ENCODE results near the gene KRR1.
A peak's percentile ranks its signal among the peaks of the same experiment; 100 is the strongest.

KRR1 gene

DNA sequence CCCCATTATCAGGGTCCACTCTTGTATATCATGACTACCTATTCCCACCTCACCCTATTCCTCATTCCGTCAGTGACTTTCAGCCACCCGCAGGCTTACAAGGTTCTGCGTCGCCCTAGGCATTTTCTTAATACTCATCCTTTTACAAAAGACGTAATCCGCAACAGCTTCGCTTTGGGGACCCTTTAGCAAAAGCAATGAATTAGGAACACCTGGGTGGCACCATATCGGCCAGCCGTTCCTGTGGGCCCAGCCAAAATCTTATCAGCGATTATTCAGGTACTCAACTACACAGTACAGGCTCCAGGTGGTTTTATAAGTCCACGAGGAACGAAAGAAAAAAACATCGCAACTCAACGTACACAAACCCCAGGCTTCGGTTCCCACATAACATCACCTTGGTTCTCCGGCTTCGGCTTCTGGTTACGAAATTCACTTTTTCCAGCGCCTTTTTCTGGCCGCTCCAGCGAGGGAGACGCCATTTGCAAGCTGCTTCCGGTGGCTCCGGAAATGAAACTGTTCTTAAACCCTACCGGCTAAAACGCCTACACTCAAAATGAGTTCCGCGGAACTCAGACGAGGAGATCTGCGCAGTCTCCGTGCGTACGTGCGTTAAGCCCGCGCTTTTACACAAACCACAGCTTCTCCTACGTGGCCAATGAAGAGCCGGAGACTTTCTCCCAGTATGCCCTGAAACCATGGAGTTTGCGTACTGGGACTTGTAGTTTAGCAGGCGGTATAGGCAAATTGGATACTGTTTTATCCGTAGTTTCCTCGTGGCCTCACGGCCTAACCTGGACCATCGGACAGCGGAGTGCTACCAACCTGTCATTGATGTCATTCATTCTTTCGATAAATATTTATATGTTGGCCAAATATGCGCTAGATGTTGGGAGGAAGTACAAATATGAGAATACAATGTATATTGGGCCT is at the start of gene KRR1:
Gene KRR1 (minus strand): TSS at position 494 of the 933 bp plus-strand sequence. CDS start 12 bp downstream, at position 482.
- Histone ChIP-seq H2AFZ (ENCODE audit: low read depth, low read length, severe bottlenecking) (peak within 1 kb of the TSS; percentile 98), H3K9me3 (ENCODE audit: insufficient read depth, low read length) (no peaks in the 10 kb centered on the region), H3F3A (ENCODE audit: insufficient read depth) (peaks cover 19% of the 10 kb centered on the region; the same call in 1 of the 2 replicates), H3K9ac (ENCODE audit: low read length) (peak within 1 kb of the TSS; percentile 86), H3K79me2 (ENCODE audit: insufficient read depth, low read length) (peaks cover 50% of the 10 kb centered on the region), H3K9me2 (replicated peaks; ENCODE audit: insufficient read depth, low read length) (no peaks in the 10 kb centered on the region), H3K4me2 (ENCODE audit: low read depth, low read length, poor library complexity, severe bottlenecking) (peak within 1 kb of the TSS; percentile 95), H3K36me3 (ENCODE audit: low read length) (no peaks in the 10 kb centered on the region), H4K20me1 (ENCODE audit: low read depth, low read length) (no peaks in the 10 kb centered on the region; the same call in 1 of the 2 replicates), H3K27ac (ENCODE audit: low read depth, low read length) (peak within 1 kb of the TSS; percentile 43), H3K27me3 (ENCODE audit: low read length) (no peaks in the 10 kb centered on the region), H3K4me3 (ENCODE audit: insufficient read depth, low read length, poor library complexity, severe bottlenecking) (peak within 1 kb of the TSS; percentile 96)
- no peak for TF ChIP-seq EZH2phosphoT487 (conservative IDR thresholded peaks at IDR 0.05; ENCODE audit: low read length)
- TF ChIP-seq, protein P1, sequence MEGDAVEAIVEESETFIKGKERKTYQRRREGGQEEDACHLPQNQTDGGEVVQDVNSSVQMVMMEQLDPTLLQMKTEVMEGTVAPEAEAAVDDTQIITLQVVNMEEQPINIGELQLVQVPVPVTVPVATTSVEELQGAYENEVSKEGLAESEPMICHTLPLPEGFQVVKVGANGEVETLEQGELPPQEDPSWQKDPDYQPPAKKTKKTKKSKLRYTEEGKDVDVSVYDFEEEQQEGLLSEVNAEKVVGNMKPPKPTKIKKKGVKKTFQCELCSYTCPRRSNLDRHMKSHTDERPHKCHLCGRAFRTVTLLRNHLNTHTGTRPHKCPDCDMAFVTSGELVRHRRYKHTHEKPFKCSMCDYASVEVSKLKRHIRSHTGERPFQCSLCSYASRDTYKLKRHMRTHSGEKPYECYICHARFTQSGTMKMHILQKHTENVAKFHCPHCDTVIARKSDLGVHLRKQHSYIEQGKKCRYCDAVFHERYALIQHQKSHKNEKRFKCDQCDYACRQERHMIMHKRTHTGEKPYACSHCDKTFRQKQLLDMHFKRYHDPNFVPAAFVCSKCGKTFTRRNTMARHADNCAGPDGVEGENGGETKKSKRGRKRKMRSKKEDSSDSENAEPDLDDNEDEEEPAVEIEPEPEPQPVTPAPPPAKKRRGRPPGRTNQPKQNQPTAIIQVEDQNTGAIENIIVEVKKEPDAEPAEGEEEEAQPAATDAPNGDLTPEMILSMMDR (IDR thresholded peaks at IDR 0.05; ENCODE audit: insufficient read depth, low read length, poor library complexity, severe bottlenecking), result no peak

DNA sequence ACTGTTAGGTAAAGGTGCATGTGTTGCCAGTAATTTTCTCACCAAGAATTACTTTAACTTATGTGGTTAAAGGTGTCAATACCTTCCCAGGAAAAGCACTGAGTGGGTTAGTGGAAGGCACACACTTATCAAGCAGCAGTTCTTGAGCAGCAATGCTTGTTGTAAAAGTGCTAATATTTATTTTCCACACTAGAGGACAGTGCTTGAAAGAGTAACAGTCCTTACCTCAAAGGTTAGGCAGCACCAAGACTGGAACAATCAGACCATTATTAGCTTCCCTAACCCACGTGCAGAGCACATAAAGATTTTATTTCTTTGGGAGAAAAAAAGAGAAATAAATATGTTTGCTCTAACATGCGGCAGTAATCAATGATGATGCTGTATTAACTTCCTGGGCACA is 48.8 kb upstream of the KRR1 start:
- no peak overlapping the region for H3K9ac ChIP-seq (ENCODE audit: low read length)
- H3K9me3 ChIP-seq (ENCODE audit: insufficient read depth, low read length), result 0 out of 2 replicates have a peak, but pooled peaks cover 2% of the 10 kb centered on the region
- H3K9me2 ChIP-seq (replicated peaks; ENCODE audit: insufficient read depth, low read length), result no peaks in the 10 kb centered on the region
- H3K36me3 ChIP-seq (ENCODE audit: low read length), result no peaks in the 10 kb centered on the region
- no peaks in the 10 kb centered on the region; the same call in 1 of the 2 replicates for H3K27me3 ChIP-seq (ENCODE audit: low read length)
- H4K20me1 ChIP-seq (ENCODE audit: low read depth, low read length), result no peaks in the 10 kb centered on the region
- no peak overlapping the region for H3K4me2 ChIP-seq (ENCODE audit: low read depth, low read length, poor library complexity, severe bottlenecking)
- H3K79me2 ChIP-seq (ENCODE audit: insufficient read depth, low read length), result no peaks in the 10 kb centered on the region
- H3K27ac ChIP-seq (ENCODE audit: low read depth, low read length), result no peak overlapping the region
- no peak for TF ChIP-seq EZH2phosphoT487 (conservative IDR thresholded peaks at IDR 0.05; ENCODE audit: low read length)
- H2AFZ ChIP-seq (ENCODE audit: low read depth, low read length, severe bottlenecking), result no peak overlapping the region
- no peak overlapping the region for H3K4me3 ChIP-seq (ENCODE audit: insufficient read depth, low read length, poor library complexity, severe bottlenecking)
- no peaks in the 10 kb centered on the region for H3F3A ChIP-seq (ENCODE audit: insufficient read depth)

DNA sequence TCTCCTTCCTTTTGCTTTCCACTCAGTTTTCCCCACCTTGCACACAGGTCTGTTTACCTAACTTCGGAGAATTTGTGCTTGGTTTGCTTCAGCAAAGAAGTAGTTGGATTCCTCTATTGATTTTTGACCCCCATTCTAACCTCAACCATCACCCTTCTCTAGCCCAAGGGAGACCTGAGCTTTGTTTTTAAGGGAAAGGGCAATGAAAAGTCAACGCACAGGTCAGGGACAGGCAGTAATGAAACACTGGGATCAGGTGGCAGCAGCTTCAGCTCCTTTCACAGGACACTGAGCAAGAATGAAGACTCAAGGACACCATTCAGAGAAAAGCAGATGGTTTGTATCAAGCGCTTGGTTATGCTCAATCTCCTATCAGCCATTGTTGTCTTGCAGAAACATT is 46.9 kb upstream of the KRR1 start:
- Histone ChIP-seq H3K9ac (ENCODE audit: low read length) (no peak overlapping the region), H3K9me3 (ENCODE audit: insufficient read depth, low read length) (no peaks in the 10 kb centered on the region), H3K27ac (ENCODE audit: low read depth, low read length) (no peak overlapping the region), H3K36me3 (ENCODE audit: low read length) (no peaks in the 10 kb centered on the region), H3K4me3 (ENCODE audit: insufficient read depth, low read length, poor library complexity, severe bottlenecking) (no peak overlapping the region), H4K20me1 (ENCODE audit: low read depth, low read length) (no peaks in the 10 kb centered on the region), H3K4me2 (ENCODE audit: low read depth, low read length, poor library complexity, severe bottlenecking) (no peak overlapping the region), H3K9me2 (replicated peaks; ENCODE audit: insufficient read depth, low read length) (no peaks in the 10 kb centered on the region), H2AFZ (ENCODE audit: low read depth, low read length, severe bottlenecking) (no peak overlapping the region), H3F3A (ENCODE audit: insufficient read depth) (no peaks in the 10 kb centered on the region), H3K27me3 (ENCODE audit: low read length) (no peaks in the 10 kb centered on the region), H3K79me2 (ENCODE audit: insufficient read depth, low read length) (no peaks in the 10 kb centered on the region)
- TF ChIP-seq EZH2phosphoT487 (conservative IDR thresholded peaks at IDR 0.05; ENCODE audit: low read length), result no peak
- TF ChIP-seq, protein P1 (IDR thresholded peaks at IDR 0.05; ENCODE audit: insufficient read depth, low read length, poor library complexity, severe bottlenecking), result no peak

All from SU-DHL-6 (cell line).